Left cardiac atrium (tissue), 4 donors: ENCODE results near the gene UQCR10. TPM values are rescaled to one million over a fixed set of nuclear protein-coding genes. Genes with fewer than 3 reads are reported as not detected.
"Not testable (repeated sequence)": the region's sequence is repeated elsewhere in the genome, so short reads cannot be mapped to it uniquely, and the experiment has no call there.

ENCODE experiments used
- ATAC-seq, 2 donors: fragments of 200-7000 bp; cut with Tn5 transposase; one replicate each; pipeline ENCODE4 v1.9.1; 2020; ENCODE audit warnings: mild to moderate bottlenecking in 2 of 2, moderate library complexity in 2 of 2
- DNase-seq: peaks from one replicate; pipeline ENCODE4 v3.0.0-alpha.2; 2020
- intact Hi-C, 2 donors: fragments of 100-400 bp; cut with DNase I; formaldehyde crosslinking; loops; one replicate each; pipeline versions ENCODE4 v1.14.1 to v1.15.1; 2022 to 2023
- total RNA-seq, 2 donors: library from RNA; stranded (reverse); fragmentation: NEBNext Ultra II Directional; extraction: Animal tissue kit (Norgen Biotek cat#: 25700); gene quantifications; one replicate each; pipeline ENCODE4 v1.2.1, GENCODE V29; 2021
- donor health status: DM: no; HTN: yes; CAD: no.
- donor health status: DM: no; HTN: yes; CAD: no; lungs with severe emphysema.
- donor health status: DM: yes; HTN: yes; CAD: no.
- donor health status: Dilated cardiomyopathy.

UQCR10 gene
- total RNA-seq, 2 donors from 2014 or later, result 229 to 266 TPM

- DNase-seq, result no peak
- intact Hi-C loops, result no loop called here
- ATAC-seq, result no peak
Observed at GRCh38 chr22:29734406-29734805, 32.8 kb upstream of the UQCR10 start.

GRCh38 chr22:29734838-29735237, 32.3 kb upstream of the UQCR10 start:
- DNase-seq, result no peak
- no peak for ATAC-seq
- intact Hi-C loops, result no loop called here

- intact Hi-C loops, result no loop called here
- no peak for DNase-seq
- ATAC-seq, result no peak
Observed at GRCh38 chr22:29735416-29735815, 31.8 kb upstream of the UQCR10 start.

- intact Hi-C loops, result no loop called here
- DNase-seq, result peak; percentile 41
- ATAC-seq, result peak; percentile 35 to 72
Observed at GRCh38 chr22:29737251-29738117, 29.7 kb upstream of the UQCR10 start.

- DNase-seq (no peak), ATAC-seq (no peak)
- intact Hi-C loops, result no loop called here
Observed at GRCh38 chr22:29738118-29738815, 28.9 kb upstream of the UQCR10 start.

GRCh38 chr22:29739346-29739875, 27.8 kb upstream of the UQCR10 start:
- no peak for ATAC-seq
- intact Hi-C loops, result no loop called here
- no peak for DNase-seq

- ATAC-seq (no peak), DNase-seq (no peak)
- intact Hi-C loops, result no loop called here
Observed at GRCh38 chr22:29740216-29740615, 27.0 kb upstream of the UQCR10 start.

GRCh38 chr22:29741926-29742325, 25.2 kb upstream of the UQCR10 start:
- DNase-seq, result no peak
- intact Hi-C loops, result no loop called here
- ATAC-seq, result no peak

- DNase-seq (no peak), ATAC-seq (no peak)
- intact Hi-C loops, result no loop called here
Observed at GRCh38 chr22:29742326-29742725, 24.8 kb upstream of the UQCR10 start.

- DNase-seq, result peak; percentile 43
- intact Hi-C loops, result no loop called here
- ATAC-seq, result peak in 1 of 2 donors; percentile 67
Observed at GRCh38 chr22:29744902-29745301, 22.3 kb upstream of the UQCR10 start.

- no peak for ATAC-seq
- intact Hi-C loops, result no loop called here
- no peak for DNase-seq
Observed at GRCh38 chr22:29747832-29748231, 19.3 kb upstream of the UQCR10 start.

GRCh38 chr22:29748248-29748893, 18.8 kb upstream of the UQCR10 start:
- ATAC-seq (no peak), DNase-seq (no peak)
- intact Hi-C loops, result no loop called here

- ATAC-seq, result no peak
- intact Hi-C loops, result no loop called here
- no peak for DNase-seq
Observed at GRCh38 chr22:29750029-29750428, 17.1 kb upstream of the UQCR10 start.

- DNase-seq (no peak), ATAC-seq (no peak)
- intact Hi-C loops, result no loop called here
Observed at GRCh38 chr22:29750559-29751538, 16.3 kb upstream of the UQCR10 start.

GRCh38 chr22:29751669-29752068, 15.5 kb upstream of the UQCR10 start:
- ATAC-seq (no peak), DNase-seq (no peak)
- intact Hi-C loops, result no loop called here

GRCh38 chr22:29753808-29754657, 13.1 kb upstream of the UQCR10 start:
- intact Hi-C loops, result no loop called here
- DNase-seq (no peak), ATAC-seq (peak in 1 of 2 donors; percentile 39)

- intact Hi-C loops, DNase-seq: not testable (repeated sequence)
Observed at GRCh38 chr22:29754658-29755395, 12.3 kb upstream of the UQCR10 start.

More at GRCh38 chr22:29754658-29755395, 12.3 kb upstream of the UQCR10 start:
- ATAC-seq, result not testable (repeated sequence)
